Central memory CD4-positive, alpha-beta T cell (primary cell): ENCODE data around the gene ELOVL7.
"Not testable (repeated sequence)": the region's sequence is repeated elsewhere in the genome, so short reads cannot be mapped to it uniquely, and the experiment has no call there.

ENCODE experiments used
- DNase-seq: peaks from one replicate; pipeline ENCODE4 v3.0.0; 2022
- total RNA-seq, 3 experiments: gene quantifications; one replicate each; lab custom pipeline; 2026; lab: John Stamatoyannopoulos, UW

Gene ELOVL7
- 0 to 0.77 (median 0.11) reads per million in 3 experiments for total RNA-seq

- no peak for DNase-seq
Observed at GRCh38 chr5:60843936-60844905, at the start of gene ELOVL7. TSS of gene ELOVL7 (minus strand) at chr5:60844269. CDS start at chr5:60787397, 56,872 bp downstream.

- no peak for DNase-seq
Observed at GRCh38 chr5:60893521-60893920, 49.5 kb upstream of the ELOVL7 start.

GRCh38 chr5:60891667-60892066 is 47.6 kb upstream of the ELOVL7 start:
- DNase-seq = no peak

GRCh38 chr5:60888359-60889061 is 44.4 kb upstream of the ELOVL7 start:
- DNase-seq = no peak

- DNase-seq = no peak
Observed at GRCh38 chr5:60887746-60888145, 43.7 kb upstream of the ELOVL7 start.

GRCh38 chr5:60887096-60887495 is 43.0 kb upstream of the ELOVL7 start:
- DNase-seq = no peak

GRCh38 chr5:60886158-60886557 is 42.1 kb upstream of the ELOVL7 start:
- DNase-seq = no peak

GRCh38 chr5:60883229-60883628 is 39.2 kb upstream of the ELOVL7 start:
- no peak for DNase-seq

GRCh38 chr5:60872892-60873291 is 28.8 kb upstream of the ELOVL7 start:
- no peak for DNase-seq

GRCh38 chr5:60870857-60871256 is 26.8 kb upstream of the ELOVL7 start:
- no peak for DNase-seq

- not testable (repeated sequence) for DNase-seq
Observed at GRCh38 chr5:60860572-60860971, 16.5 kb upstream of the ELOVL7 start.

- no peak for DNase-seq
Observed at GRCh38 chr5:60856066-60856465, 12.0 kb upstream of the ELOVL7 start.

- DNase-seq = no peak
Observed at GRCh38 chr5:60852940-60853339, 8.9 kb upstream of the ELOVL7 start.

- DNase-seq = no peak
Observed at GRCh38 chr5:60852317-60852716, 8.2 kb upstream of the ELOVL7 start.

GRCh38 chr5:60851626-60852025 is 7.6 kb upstream of the ELOVL7 start:
- DNase-seq = no peak

GRCh38 chr5:60846298-60846697 is 2.2 kb upstream of the ELOVL7 start:
- no peak for DNase-seq

- DNase-seq = no peak
Observed at GRCh38 chr5:60843386-60843935, 608 bp downstream of the ELOVL7 start.

- DNase-seq = no peak
Observed at GRCh38 chr5:60842871-60843385, 1.1 kb downstream of the ELOVL7 start.

GRCh38 chr5:60841361-60841760 is 2.7 kb downstream of the ELOVL7 start:
- DNase-seq = no peak

- DNase-seq = no peak
Observed at GRCh38 chr5:60836131-60836530, 7.9 kb downstream of the ELOVL7 start.

GRCh38 chr5:60835554-60835953 is 8.5 kb downstream of the ELOVL7 start:
- DNase-seq = no peak

GRCh38 chr5:60833520-60833919 is 10.5 kb downstream of the ELOVL7 start:
- DNase-seq = no peak

GRCh38 chr5:60830581-60831127 is 13.4 kb downstream of the ELOVL7 start:
- DNase-seq = no peak
